Natural killer cell treated with Interleukin-12 subunit alpha and Interleukin-12 subunit beta and Interleukin-15 and Interleukin-18, amount 100 ng/mL, for 72 hours (primary cell): ENCODE measurements around the gene COASY. TPM values are rescaled to one million over a fixed set of nuclear protein-coding genes. Genes with fewer than 3 reads are reported as not detected.
"Not testable (repeated sequence)": the region's sequence is repeated elsewhere in the genome, so short reads cannot be mapped to it uniquely, and the experiment has no call there.

Experiments
- ATAC-seq, 2 donors: fragments of 150-1000 bp; cut with Tn5 transposase in 1 of 2; sonication (Bioruptor Pico), chemical (Tn5 transposase) in 1 of 2; 2 replicates each; pipeline ENCODE4 v1.10.0; 2021
- DNase-seq: peaks from one replicate; pipeline ENCODE4 v3.0.0; 2022; ENCODE audit warnings: low spot score
- H3K27ac Mint-ChIP-seq, 2 donors: 1 replicate in 1 of 2; 2 replicates in 1 of 2; pipeline ENCODE4 v1.8.0; 2022; ENCODE audit warnings: mixed read lengths in 2 of 2, mild to moderate bottlenecking in 1 of 2, moderate library complexity in 1 of 2
- H3K27me3 Mint-ChIP-seq, 2 donors: 1 replicate in 1 of 2; 2 replicates in 1 of 2; pipeline ENCODE4 v1.8.0; 2022; ENCODE audit warnings: mixed read lengths in 2 of 2
- H3K36me3 Mint-ChIP-seq: one replicate; pipeline ENCODE4 v1.8.0; 2022; ENCODE audit warnings: mixed read lengths
- H3K4me1 Mint-ChIP-seq, 2 donors: 1 replicate in 1 of 2; 2 replicates in 1 of 2; pipeline ENCODE4 v1.8.0; 2022; ENCODE audit warnings: low read depth in 2 of 2, mixed read lengths in 2 of 2, mild to moderate bottlenecking in 1 of 2
- H3K4me3 Mint-ChIP-seq: one replicate; pipeline ENCODE4 v1.8.0; 2022; ENCODE audit warnings: mixed read lengths
- H3K9me3 Mint-ChIP-seq: 2 replicates; pipeline ENCODE4 v1.8.0; 2022; ENCODE audit warnings: mixed read lengths
- total RNA-seq, 2 donors: library from RNA; stranded (reverse); gene quantifications; one replicate each; pipeline ENCODE4 v1.2.3, GENCODE V29; 2022

The COASY gene
- total RNA-seq, 2 donors from 2014 or later: 83.4 to 126 TPM

DNA sequence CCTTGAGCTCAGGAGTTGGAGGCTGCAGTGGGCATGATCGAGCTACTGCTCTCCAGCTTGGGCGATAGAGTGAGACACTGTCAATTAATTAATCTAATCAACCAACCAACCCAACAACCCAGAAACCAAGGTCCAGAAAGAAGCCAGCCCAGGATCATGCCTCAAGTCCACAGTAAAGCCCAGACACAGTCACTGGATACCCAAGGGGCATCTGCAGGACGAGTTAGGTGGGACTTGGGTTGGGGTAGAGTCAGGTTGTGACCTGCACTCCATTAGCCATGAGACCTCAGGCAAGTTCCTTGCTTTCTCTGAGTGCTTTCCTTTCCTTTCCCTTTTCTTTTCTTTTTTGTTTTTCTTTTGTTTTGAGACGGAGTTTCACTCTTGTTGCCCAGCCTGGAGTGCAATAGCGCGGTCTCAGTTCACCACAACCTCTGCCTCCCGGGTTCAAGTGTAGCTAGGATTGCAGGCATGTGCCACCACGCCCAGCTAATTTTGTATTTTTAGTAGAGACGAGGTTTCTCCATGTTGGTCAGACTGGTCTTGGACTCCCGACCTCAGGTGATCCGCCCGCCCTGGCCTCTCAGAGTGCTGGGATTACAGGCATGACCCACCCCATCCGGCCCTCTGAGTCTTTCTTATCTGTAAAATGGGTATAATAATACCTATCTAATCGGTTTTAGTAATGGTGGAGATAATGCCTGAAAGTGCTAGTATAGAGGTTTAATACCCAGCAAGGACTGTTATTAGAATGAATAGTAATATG lies 12.8 kb upstream of the COASY start:
- DNase-seq (no peak), ATAC-seq (peak; percentile 3 to 51)
- peaks cover 13 to 14% of the 10 kb centered on the region in 2 donors for H3K4me1 Mint-ChIP-seq
- H3K4me3 Mint-ChIP-seq: peak overlapping the region; percentile 41
- no peaks in the 10 kb centered on the region for H3K9me3 Mint-ChIP-seq
- no peaks in the 10 kb centered on the region for H3K27me3 Mint-ChIP-seq
- H3K27ac Mint-ChIP-seq: peak overlapping the region in 1 of 2 donors; percentile 34
- H3K36me3 Mint-ChIP-seq: no peaks in the 10 kb centered on the region

DNA sequence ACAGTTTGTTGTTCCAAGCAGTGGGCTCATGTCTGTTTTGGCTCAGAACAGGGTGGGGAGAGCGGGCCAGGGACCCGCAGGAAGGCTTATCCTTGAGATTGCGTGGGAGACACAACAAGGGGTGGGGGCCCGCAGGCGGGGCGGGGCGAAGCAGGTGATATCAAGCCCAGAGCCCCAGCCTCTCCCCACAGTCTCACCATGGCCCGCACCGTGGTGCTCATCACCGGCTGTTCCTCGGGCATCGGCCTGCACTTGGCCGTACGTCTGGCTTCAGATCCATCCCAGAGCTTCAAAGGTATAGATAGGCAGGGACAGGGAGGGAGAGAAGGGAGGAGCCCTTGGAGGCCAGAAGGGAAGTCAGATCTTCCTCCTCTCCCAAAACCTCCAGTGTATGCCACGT lies 9.2 kb upstream of the COASY start, which contains the start of gene HSD17B1:
HSD17B1 (plus strand) TSS at position 188 of the 400 bp plus-strand sequence; CDS start at position 199, 11 bp downstream.
- H3K36me3 Mint-ChIP-seq, H3K9me3 Mint-ChIP-seq, DNase-seq, ATAC-seq, H3K27me3 Mint-ChIP-seq: not testable (repeated sequence)
- Mint-ChIP-seq H3K27ac (peak within 1 kb of the TSS in 1 of 2 donors; percentile 37), H3K4me3 (peak within 1 kb of the TSS; percentile 89), H3K4me1 (peaks cover 23 to 29% of the 10 kb centered on the region in 2 donors)

DNA sequence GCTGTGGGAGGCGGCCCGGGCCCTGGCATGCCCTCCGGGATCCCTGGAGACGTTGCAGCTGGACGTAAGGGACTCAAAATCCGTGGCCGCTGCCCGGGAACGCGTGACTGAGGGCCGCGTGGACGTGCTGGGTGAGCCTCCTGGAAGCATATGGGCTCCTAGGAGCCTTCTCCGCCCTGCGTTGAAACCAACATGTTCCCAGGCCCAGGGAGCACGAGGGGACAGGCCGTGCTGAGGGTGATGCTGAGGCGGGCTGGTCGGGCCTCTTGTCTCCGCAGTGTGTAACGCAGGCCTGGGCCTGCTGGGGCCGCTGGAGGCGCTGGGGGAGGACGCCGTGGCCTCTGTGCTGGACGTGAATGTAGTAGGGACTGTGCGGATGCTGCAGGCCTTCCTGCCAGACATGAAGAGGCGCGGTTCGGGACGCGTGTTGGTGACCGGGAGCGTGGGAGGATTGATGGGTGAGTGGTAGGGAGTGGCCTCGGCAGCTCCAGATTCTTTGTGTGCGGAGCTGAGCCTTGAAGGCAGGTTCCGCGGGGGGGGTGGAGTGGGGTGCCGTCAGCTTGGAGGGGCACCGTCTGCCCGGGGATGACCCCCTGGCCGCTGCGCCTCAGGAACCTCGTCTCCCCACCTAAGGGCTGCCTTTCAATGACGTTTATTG lies 8.7 kb upstream of the COASY start:
- H3K36me3 Mint-ChIP-seq: no peaks in the 10 kb centered on the region
- H3K27me3 Mint-ChIP-seq: no peaks in the 10 kb centered on the region
- H3K9me3 Mint-ChIP-seq: no peaks in the 10 kb centered on the region
- ATAC-seq (no peak), DNase-seq (no peak)
- H3K4me1 Mint-ChIP-seq: peaks cover 23 to 29% of the 10 kb centered on the region in 2 donors
- H3K27ac Mint-ChIP-seq: peak overlapping the region in 1 of 2 donors; percentile 37
- peak overlapping the region; percentile 89 for H3K4me3 Mint-ChIP-seq

DNA sequence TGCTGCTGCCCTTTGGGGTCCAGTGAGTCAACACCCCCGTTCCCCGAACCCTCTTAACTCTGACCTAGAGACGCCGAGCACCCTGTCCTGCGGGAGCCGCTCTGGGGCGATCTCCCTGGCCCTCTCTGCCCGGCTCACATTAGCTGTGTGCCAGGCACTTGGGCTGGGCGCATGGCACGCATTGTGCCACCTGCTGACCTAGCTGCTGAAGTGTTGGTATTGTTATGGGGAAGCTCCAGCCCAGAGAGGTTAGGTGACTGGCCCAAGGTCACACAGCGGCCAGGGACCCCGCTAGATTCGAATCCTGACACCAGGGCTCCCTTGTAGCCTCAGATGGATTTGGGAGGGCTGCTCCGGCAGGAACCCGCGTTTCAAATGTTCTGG lies 8.1 kb upstream of the COASY start:
- Mint-ChIP-seq H3K27ac (peak overlapping the region; percentile 87 to 95), H3K4me1 (peaks cover 22 to 27% of the 10 kb centered on the region in 2 donors), H3K36me3 (no peaks in the 10 kb centered on the region), H3K4me3 (peak overlapping the region; percentile 89), H3K27me3 (no peaks in the 10 kb centered on the region), H3K9me3 (no peaks in the 10 kb centered on the region)
- no peak for DNase-seq
- ATAC-seq: no peak

DNA sequence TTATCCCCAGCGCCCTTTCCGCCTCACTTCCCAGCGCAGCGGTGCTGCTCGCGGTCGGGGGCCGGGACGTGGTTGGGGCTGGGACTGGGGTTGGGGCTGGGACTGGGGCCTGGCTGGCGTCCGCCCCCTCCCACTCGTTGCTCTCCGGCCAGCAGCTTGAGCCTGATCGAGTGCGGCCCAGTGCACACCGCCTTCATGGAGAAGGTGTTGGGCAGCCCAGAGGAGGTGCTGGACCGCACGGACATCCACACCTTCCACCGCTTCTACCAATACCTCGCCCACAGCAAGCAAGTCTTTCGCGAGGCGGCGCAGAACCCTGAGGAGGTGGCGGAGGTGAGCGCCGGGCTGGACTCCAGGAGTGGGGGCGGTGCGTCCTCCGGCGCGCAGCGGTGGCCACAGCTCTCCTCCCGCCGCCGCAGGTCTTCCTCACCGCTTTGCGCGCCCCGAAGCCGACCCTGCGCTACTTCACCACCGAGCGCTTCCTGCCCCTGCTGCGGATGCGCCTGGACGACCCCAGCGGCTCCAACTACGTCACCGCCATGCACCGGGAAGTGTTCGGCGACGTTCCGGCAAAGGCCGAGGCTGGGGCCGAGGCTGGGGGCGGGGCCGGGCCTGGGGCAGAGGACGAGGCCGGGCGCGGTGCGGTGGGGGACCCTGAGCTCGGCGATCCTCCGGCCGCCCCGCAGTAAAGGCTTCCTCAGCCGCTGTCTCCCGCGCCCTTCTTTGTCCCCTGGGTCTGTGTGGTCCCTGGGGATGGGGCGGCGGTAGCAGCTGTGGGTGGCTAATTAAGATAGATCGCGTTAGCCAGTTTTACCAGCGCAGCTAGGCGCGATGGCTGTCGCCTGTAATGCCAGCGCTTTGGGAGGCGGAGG lies 7.5 kb upstream of the COASY start:
- Mint-ChIP-seq H3K27me3 (no peaks in the 10 kb centered on the region), H3K9me3 (no peaks in the 10 kb centered on the region), H3K4me1 (peaks cover 16 to 21% of the 10 kb centered on the region in 2 donors), H3K4me3 (peak overlapping the region; percentile 89), H3K27ac (peak overlapping the region; percentile 87 to 95), H3K36me3 (no peaks in the 10 kb centered on the region)
- DNase-seq (peak; percentile 91), ATAC-seq (peak; percentile 93 to 96)

DNA sequence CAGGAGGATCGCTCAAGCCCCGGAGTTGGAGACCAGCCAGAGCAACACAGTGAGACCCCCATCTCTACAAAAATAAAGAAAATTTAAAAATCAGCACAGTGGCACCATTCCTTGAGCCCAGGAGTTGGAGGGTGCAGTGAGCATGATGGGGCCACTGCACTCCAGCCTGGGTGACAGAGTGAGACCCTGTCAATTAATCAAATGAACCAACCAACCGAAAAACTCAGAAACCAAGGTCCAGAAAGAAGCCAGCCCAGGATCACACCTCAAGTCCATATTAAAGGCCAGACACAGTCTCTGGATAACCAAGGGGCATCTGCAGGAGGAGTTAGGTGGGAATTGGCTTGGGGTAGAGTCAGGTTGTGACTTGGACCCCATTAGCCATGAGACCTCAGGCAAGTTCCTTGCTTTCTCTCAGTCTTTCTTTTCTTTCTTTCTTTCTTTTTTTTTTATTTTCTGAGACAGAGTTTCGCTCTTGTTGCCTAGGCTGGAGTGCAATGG lies 6.8 kb upstream of the COASY start:
- Mint-ChIP-seq H3K4me1 (peaks cover 16 to 21% of the 10 kb centered on the region in 2 donors), H3K27me3 (no peaks in the 10 kb centered on the region), H3K9me3 (no peaks in the 10 kb centered on the region), H3K27ac (peak overlapping the region; percentile 87 to 95), H3K36me3 (no peaks in the 10 kb centered on the region), H3K4me3 (peak overlapping the region; percentile 89)
- no peak for ATAC-seq
- DNase-seq: no peak

DNA sequence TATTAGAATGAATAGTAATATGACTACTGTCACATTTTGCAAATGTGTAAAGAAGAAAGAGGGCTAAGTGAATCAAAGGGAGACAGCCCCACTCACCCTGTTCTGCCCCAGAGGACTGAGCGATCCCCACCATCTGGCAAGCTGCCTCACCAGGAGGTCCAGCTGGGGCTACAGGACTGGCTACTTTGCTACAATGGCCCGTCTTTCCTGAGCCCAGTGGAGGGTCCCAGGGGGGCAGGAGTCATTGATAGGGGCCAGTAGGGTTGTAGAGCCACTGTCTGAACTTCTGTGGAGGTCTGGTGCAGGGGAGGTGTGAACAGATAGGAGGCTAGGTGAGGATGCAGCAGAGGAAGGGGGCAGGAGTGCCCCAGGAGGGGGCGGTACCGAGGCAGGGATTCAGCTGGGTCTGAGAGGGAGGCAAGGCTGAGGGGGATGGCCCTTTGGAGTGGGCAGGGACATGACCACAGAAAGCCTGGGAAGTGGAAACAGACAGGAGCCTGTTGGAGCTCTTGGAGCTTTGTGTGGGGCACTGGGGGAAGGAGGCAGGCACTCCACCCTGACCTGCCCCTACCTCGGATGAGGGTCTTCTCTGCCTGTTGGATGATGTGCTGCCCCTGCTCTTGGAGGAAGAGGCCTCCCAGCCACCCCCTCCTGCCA lies 5.9 kb upstream of the COASY start:
- Mint-ChIP-seq H3K27ac (peak overlapping the region; percentile 87 to 95), H3K4me1 (peaks cover 12 to 16% of the 10 kb centered on the region in 2 donors)
- H3K36me3 Mint-ChIP-seq: not testable (repeated sequence)

DNA sequence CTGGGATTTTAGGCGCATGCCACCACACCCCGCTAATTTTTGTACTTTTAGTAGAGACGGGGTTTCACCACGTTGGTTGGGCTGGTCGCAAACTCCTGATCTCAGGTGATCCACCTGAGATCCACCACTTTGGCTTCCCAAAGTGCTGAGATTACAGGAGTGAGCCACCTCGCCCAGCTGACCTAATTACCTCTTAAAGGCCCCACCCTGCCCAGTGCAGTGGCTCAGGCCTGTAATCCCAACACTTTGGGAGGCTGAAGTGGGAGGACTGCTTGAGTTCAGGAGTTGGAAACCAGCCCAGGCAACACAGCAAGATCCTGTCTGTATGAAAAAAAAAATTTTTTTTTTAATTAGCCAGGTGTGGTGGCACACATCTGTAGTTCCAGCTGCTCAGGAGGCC lies 2.9 kb upstream of the COASY start:
- Mint-ChIP-seq H3K9me3 (no peaks in the 10 kb centered on the region), H3K4me3 (no peak overlapping the region), H3K27ac (no peak overlapping the region), H3K36me3 (no peaks in the 10 kb centered on the region), H3K27me3 (no peaks in the 10 kb centered on the region), H3K4me1 (peaks cover 24 to 35% of the 10 kb centered on the region in 2 donors)
- DNase-seq (no peak), ATAC-seq (no peak)

More for the DNA sequence above, 5.9 kb upstream of the COASY start:
- not testable (repeated sequence) for H3K9me3 Mint-ChIP-seq, ATAC-seq, DNase-seq, H3K27me3 Mint-ChIP-seq
- peak overlapping the region; percentile 89 for H3K4me3 Mint-ChIP-seq

DNA sequence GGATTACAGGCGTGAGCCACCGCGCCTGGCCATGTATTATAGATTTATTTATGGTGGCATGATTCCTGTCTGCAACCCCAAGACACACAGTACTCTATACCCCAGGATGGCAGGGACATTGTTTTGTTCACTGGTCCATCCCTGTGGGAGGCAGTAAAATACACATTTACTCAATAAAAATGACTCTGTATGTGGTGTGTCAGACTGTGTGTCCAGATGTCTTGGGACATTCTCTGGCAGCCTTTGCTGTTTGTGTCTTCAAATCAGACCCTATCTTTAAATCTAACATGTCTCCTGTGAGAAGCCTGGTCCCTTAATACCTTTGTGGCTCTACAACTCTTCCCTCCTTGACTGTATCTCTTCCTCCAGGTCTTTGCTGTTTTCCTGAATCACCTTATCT lies 1.7 kb upstream of the COASY start:
- H3K4me3 Mint-ChIP-seq: peak overlapping the region; percentile 38
- H3K4me1 Mint-ChIP-seq: peaks cover 16 to 30% of the 10 kb centered on the region in 2 donors
- peak overlapping the region; percentile 84 to 91 for H3K27ac Mint-ChIP-seq
- no peaks in the 10 kb centered on the region for H3K36me3 Mint-ChIP-seq
- ATAC-seq: no peak
- no peaks in the 10 kb centered on the region for H3K27me3 Mint-ChIP-seq
- H3K9me3 Mint-ChIP-seq: no peaks in the 10 kb centered on the region
- DNase-seq: no peak

DNA sequence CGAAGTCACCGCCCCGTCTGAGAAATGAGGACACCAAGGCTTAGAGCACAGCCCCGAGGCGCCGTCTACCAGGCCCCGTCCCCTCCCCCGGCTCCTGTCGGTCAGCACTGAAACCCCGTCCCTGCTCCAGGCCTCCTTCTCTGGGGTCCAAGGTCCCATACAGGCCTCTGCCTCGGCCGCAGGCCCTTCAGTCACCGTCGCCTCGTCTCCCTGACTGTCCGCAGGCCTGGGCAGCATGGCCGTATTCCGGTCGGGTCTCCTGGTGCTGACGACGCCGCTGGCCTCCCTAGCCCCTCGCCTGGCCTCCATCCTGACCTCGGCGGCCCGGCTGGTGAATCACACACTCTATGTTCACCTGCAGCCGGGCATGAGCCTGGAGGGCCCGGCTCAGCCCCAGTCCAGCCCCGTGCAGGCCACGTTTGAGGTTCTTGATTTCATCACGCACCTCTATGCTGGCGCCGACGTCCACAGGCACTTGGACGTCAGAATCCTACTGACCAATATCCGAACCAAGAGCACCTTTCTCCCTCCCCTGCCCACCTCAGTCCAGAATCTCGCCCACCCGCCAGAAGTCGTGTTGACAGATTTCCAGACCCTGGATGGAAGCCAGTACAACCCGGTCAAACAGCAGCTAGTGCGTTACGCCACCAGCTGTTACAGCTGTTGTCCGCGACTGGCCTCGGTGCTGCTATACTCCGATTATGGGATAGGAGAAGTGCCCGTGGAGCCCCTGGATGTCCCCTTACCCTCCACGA lies 617 bp downstream of the COASY start:
- Mint-ChIP-seq H3K9me3 (no peaks in the 10 kb centered on the region), H3K27ac (peak overlapping the region; percentile 91 to 98), H3K27me3 (no peaks in the 10 kb centered on the region), H3K36me3 (no peaks in the 10 kb centered on the region), H3K4me3 (peak overlapping the region; percentile 94), H3K4me1 (peaks cover 20 to 27% of the 10 kb centered on the region in 2 donors)
- ATAC-seq (peak; percentile 41 to 66), DNase-seq (peak; percentile 77)

DNA sequence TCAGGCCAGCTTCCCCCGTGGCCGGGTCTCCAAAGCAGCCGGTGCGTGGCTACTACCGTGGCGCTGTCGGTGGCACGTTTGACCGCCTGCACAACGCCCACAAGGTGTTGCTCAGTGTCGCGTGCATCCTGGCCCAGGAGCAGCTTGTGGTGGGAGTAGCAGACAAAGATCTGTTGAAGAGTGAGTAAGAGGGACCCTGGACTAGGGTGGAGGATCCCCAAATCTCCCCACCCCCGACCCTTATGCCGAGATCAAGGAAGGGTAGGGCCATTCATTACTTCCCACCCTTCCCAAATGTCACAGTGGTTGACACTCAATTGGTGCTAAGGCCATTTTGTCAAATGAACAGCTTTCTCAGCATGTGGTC lies 1.2 kb downstream of the COASY start:
- Mint-ChIP-seq H3K27ac (peak overlapping the region; percentile 91 to 98), H3K4me1 (peaks cover 23 to 31% of the 10 kb centered on the region in 2 donors)

DNA sequence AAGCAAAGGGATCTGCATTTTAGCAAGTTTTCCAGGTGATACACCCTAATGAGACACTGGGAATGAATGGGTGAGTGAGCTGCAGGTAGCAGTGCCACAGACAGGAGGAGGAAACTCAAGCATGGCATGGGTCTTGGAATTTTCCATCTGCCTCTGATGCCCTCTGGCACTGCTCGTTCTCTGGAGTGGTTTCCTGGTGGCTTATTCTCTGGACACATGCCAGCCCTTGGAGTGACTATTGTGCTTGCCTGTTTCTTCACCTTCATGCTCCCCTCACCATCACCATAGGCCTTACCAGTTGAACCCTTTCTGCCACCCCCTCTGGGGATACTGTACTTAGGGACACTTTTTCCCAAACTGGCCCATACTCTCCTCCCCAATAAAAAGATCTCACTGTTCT lies 1.6 kb downstream of the COASY start:
- DNase-seq (no peak), ATAC-seq (no peak)
- H3K27ac Mint-ChIP-seq: peak overlapping the region; percentile 91 to 98
- no peaks in the 10 kb centered on the region for H3K27me3 Mint-ChIP-seq
- peak overlapping the region; percentile 94 for H3K4me3 Mint-ChIP-seq
- peaks cover 24 to 31% of the 10 kb centered on the region in 2 donors for H3K4me1 Mint-ChIP-seq
- H3K36me3 Mint-ChIP-seq: no peaks in the 10 kb centered on the region
- no peaks in the 10 kb centered on the region for H3K9me3 Mint-ChIP-seq

More for the DNA sequence above, 1.2 kb downstream of the COASY start:
- H3K36me3 Mint-ChIP-seq: no peaks in the 10 kb centered on the region
- H3K27me3 Mint-ChIP-seq: no peaks in the 10 kb centered on the region
- H3K9me3 Mint-ChIP-seq: no peaks in the 10 kb centered on the region
- ATAC-seq (no peak), DNase-seq (no peak)
- peak overlapping the region; percentile 94 for H3K4me3 Mint-ChIP-seq
